Common myeloid progenitor, CD34-positive (primary cell): ENCODE measurements around the gene MAN2B2. TPM values are rescaled to one million over a fixed set of nuclear protein-coding genes. Genes with fewer than 3 reads are reported as not detected.

Experiments used
- CTCF ChIA-PET: fragments of 350-600 bp; sonication (Branson Sonifier 250); formaldehyde crosslinking; loops from one replicate; lab custom pipeline; 2021; ENCODE audit warnings: antibody characterized with exemption; lab: Charles Lee
- POLR2A ChIA-PET: fragments of 350-600 bp; sonication (Branson Sonifier 250); formaldehyde crosslinking; loops from one replicate; lab custom pipeline; 2021; ENCODE audit warnings: antibody characterized with exemption; lab: Charles Lee
- DNase-seq, 3 donors: peaks; one replicate each; pipeline versions ENCODE4 v3.0.0 to v3.0.0-alpha.2; 2013
- H3K27ac ChIP-seq, 2 experiments: 1 replicate in 1 of 2; 2 replicates in 1 of 2; pipeline ENCODE4 v1.7.0; 2013; ENCODE audit warnings: inconsistent platforms in 2 of 2, low read length in 2 of 2, mild to moderate bottlenecking in 2 of 2, low read depth in 1 of 2, moderate library complexity in 1 of 2; ENCODE audit not compliant: severe bottlenecking in 2 of 2, insufficient read depth in 1 of 2, poor library complexity in 1 of 2
- H3K27me3 ChIP-seq, 5 experiments: replicated peaks in 2 of 5; 1 replicate in 3 of 5; 2 replicates in 2 of 5; pipeline versions ENCODE4 v1.6.1 to v1.7.0; 2013; ENCODE audit warnings: low read length in 4 of 5, mild to moderate bottlenecking in 2 of 5, moderate library complexity in 2 of 5, inconsistent platforms in 1 of 5; ENCODE audit not compliant: insufficient read depth in 5 of 5, control insufficient read depth in 4 of 5
- H3K36me3 ChIP-seq, 4 experiments: 1 replicate in 2 of 4; 2 replicates in 2 of 4; pipeline versions ENCODE4 v1.6.1 to v1.7.0; 2013; ENCODE audit warnings: low read length in 3 of 4, control low read depth in 1 of 4, mild to moderate bottlenecking in 1 of 4; ENCODE audit not compliant: control insufficient read depth in 4 of 4, insufficient read depth in 4 of 4
- H3K4me1 ChIP-seq, 4 experiments: 1 replicate in 3 of 4; 2 replicates in 1 of 4; pipeline versions ENCODE4 v1.6.1 to v1.7.1; 2013; ENCODE audit warnings: low read length in 3 of 4, mild to moderate bottlenecking in 3 of 4, control low read depth in 1 of 4, inconsistent platforms in 1 of 4, moderate library complexity in 1 of 4; ENCODE audit not compliant: control insufficient read depth in 4 of 4, insufficient read depth in 4 of 4; ENCODE audit errors: control extremely low read depth in 1 of 4
- H3K4me3 ChIP-seq, 7 experiments: 1 replicate in 4 of 7; 2 replicates in 3 of 7; pipeline versions ENCODE4 v1.5.1 to v1.7.0; 2013; ENCODE audit warnings: mild to moderate bottlenecking in 7 of 7, low read length in 6 of 7, moderate library complexity in 6 of 7, inconsistent platforms in 2 of 7, low read depth in 2 of 7, control low read depth in 1 of 7; ENCODE audit not compliant: insufficient read depth in 4 of 7, control insufficient read depth in 1 of 7; ENCODE audit errors: extremely low read depth in 1 of 7
- H3K9me3 ChIP-seq, 5 experiments: 1 replicate in 4 of 5; 2 replicates in 1 of 5; pipeline versions ENCODE4 v1.6.1 to v1.7.1; 2013; ENCODE audit warnings: low read length in 4 of 5, mild to moderate bottlenecking in 2 of 5, inconsistent platforms in 1 of 5, low read depth in 1 of 5, moderate library complexity in 1 of 5; ENCODE audit not compliant: control insufficient read depth in 4 of 5, insufficient read depth in 2 of 5; ENCODE audit errors: control extremely low read depth in 1 of 5
- WGBS: methylation state at CpG from one replicate; pipeline ENCODE4 v1.1.5; 2013; ENCODE audit not compliant: insufficient coverage; 5-methylcytosine and 5-hydroxymethylcytosine counted together
- polyA plus RNA-seq: library from polyadenylated mRNA; unstranded; fragments of 120-200 nt; gene quantifications from one replicate; pipeline ENCODE4 v1.2.1, GENCODE V29; 2013

Gene MAN2B2
- polyA plus RNA-seq = 15.3 TPM

DNA sequence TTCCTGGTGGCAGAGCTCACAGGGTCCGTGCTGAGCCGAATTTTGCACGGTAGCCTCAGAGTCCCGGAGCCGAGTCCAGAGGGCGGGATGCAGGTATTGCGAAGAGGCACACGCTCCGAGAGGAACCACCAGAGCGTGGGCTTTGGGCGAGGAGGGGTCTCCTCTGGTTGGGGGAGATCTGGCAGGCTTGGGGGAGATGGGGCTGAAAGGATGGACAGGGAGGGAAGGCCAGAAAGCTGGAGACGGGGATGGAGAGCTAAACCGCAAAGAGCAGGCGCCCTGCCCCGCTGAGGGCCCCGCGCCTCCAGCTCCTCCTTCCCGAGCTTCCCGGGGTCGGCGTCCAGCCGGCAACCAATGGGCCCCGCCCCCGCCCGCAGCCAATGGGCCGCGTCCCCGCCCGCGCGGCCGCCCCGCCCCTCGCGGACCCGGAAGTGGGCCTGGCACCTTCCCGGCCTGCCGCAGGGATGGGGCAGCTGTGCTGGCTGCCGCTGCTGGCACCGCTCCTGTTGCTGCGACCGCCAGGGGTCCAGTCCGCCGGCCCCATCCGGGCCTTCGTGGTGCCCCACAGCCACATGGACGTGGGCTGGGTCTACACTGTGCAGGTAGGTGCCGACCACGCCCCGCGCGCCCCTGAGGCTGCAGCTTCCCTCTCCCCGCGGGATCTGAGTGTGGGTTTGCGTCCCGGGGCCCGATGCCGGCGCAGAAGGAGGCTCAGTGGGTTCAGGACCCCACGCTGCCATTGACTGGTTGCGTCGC lies at the start of gene MAN2B2:
Gene MAN2B2, plus strand, starts transcription at position 443 of the 756 bp plus-strand sequence. Its CDS starts 22 bp downstream, at position 465.
- Histone ChIP-seq H3K4me3 (peak within 1 kb of the TSS; percentile 25 to 92 (median 81)), H3K27me3 (peaks cover 0 to 30% (median 22%) of the 10 kb centered on the region in 5 experiments), H3K27ac (peak within 1 kb of the TSS in 1 of 2 experiments; percentile 66), H3K4me1 (peaks cover 0 to 15% (median 14%) of the 10 kb centered on the region in 4 experiments), H3K36me3 (peaks cover 2 to 27% (median 20%) of the 10 kb centered on the region in 4 experiments), H3K9me3 (peaks cover 0 to 5% (median 3%) of the 10 kb centered on the region in 5 experiments)
- ChIA-PET CTCF (no interaction called here), POLR2A (no interaction called here)
- peak; percentile 54 to 63 (median 58) for DNase-seq
- 0% methylated on average over 54 of the region's 62 CpGs for WGBS

- peaks cover 0 to 33% (median 4%) of the 10 kb centered on the region in 5 experiments for H3K27me3 ChIP-seq
- no peak overlapping the region for H3K27ac ChIP-seq
- no peaks in the 10 kb centered on the region for H3K36me3 ChIP-seq
- CTCF ChIA-PET = no interaction called here
- no peak overlapping the region for H3K4me3 ChIP-seq
- no peaks in the 10 kb centered on the region for H3K9me3 ChIP-seq
- POLR2A ChIA-PET = no interaction called here
- no peak for DNase-seq
- 95% methylated on average over 7 of the region's 9 CpGs for WGBS
- no peaks in the 10 kb centered on the region for H3K4me1 ChIP-seq
Observed at GRCh38 chr4:6525474-6525873, 49.5 kb upstream of the MAN2B2 start.

DNA sequence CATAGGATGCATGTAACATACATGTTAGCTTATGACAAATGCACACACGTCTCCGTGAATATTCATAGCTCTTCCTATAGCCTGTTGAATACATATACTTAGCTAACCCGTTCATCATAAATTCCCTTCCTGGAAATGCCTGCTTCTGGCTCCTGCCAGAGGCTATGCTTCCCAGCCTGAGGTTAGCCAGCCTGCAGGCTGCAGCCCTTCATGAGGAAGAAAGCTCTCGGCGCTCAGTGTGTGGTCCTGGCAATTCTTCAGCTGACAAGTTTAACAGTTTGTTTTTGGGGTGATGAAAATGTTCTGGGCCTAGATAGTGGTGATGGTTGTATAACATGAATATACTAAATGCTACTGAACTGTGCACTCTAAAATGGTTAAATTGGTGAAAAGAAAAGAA lies 48.8 kb upstream of the MAN2B2 start:
- POLR2A ChIA-PET = no interaction called here
- Histone ChIP-seq H3K27ac (no peak overlapping the region), H3K9me3 (no peaks in the 10 kb centered on the region), H3K4me3 (no peak overlapping the region), H3K27me3 (peaks cover 0 to 37% (median 5%) of the 10 kb centered on the region in 5 experiments), H3K36me3 (no peaks in the 10 kb centered on the region), H3K4me1 (no peaks in the 10 kb centered on the region)
- DNase-seq = no peak
- 71% methylated on average over 5 of the region's 5 CpGs for WGBS
- CTCF ChIA-PET = interaction anchor here (1.1 to 1.3 kb wide), 3 partner anchors 15 to 21 kb away, joined by 3 to 4 read pairs (median 3); no protein-coding TSS in a partner anchor

DNA sequence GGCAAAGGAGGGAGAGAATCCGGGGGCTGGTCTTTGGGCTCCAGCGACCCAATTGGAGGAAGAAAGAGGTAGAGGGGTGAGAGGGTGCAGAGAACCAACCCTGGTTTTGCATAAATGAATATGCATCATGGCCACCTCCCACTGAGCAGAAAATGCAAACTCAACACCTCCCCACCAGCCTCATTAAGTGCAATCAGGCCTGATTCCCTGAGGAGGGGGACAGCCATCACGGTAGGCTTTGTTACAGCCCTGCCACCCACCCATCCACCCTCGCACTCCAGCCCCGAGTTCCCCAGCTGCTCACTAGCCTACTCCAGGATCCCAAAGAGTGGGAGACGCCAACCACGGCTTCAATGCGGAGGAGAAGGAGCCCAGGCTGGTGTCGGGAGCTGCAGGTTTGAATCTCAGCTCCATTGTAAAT lies 48.3 kb upstream of the MAN2B2 start:
- DNase-seq = no peak
- Histone ChIP-seq H3K36me3 (no peaks in the 10 kb centered on the region), H3K27me3 (peaks cover 0 to 38% (median 6%) of the 10 kb centered on the region in 5 experiments), H3K9me3 (no peaks in the 10 kb centered on the region), H3K27ac (no peak overlapping the region), H3K4me3 (no peak overlapping the region), H3K4me1 (no peaks in the 10 kb centered on the region)
- ChIA-PET POLR2A (no interaction called here), CTCF (interaction anchor here (1.1 to 1.3 kb wide), 3 partner anchors 14 to 21 kb away, joined by 3 to 4 read pairs (median 3); no protein-coding TSS in a partner anchor)
- WGBS = 53% methylated on average over 7 of the region's 9 CpGs

DNA sequence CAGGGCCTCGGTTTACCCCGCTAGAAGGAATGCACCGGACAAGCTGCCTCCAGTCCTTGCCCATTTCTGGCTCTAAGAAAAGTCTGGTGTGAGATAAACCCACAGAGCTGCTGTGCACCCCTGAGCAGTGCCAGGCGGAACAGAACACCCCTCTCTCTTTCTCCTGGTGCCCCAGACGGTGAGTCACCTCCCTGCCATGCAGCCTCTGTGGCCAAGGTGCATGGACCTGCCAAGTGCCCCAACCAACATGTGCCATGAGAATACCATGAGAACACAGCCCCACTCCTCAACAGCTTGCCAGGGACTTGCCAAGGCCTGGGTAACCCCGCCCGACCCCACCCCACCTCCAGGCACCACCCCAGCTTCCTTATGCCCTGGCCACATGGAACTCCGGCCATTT lies 47.7 kb upstream of the MAN2B2 start:
- Histone ChIP-seq H3K4me1 (no peaks in the 10 kb centered on the region), H3K4me3 (no peak overlapping the region), H3K9me3 (no peaks in the 10 kb centered on the region), H3K27me3 (peaks cover 0 to 42% (median 11%) of the 10 kb centered on the region in 5 experiments), H3K36me3 (no peaks in the 10 kb centered on the region), H3K27ac (no peak overlapping the region)
- no peak for DNase-seq
- WGBS = 92% methylated on average over 7 of the region's 8 CpGs
- ChIA-PET CTCF (interaction anchor here (1.1 to 1.3 kb wide), 3 partner anchors 14 to 20 kb away, joined by 3 to 4 read pairs (median 3); no protein-coding TSS in a partner anchor), POLR2A (no interaction called here)

DNA sequence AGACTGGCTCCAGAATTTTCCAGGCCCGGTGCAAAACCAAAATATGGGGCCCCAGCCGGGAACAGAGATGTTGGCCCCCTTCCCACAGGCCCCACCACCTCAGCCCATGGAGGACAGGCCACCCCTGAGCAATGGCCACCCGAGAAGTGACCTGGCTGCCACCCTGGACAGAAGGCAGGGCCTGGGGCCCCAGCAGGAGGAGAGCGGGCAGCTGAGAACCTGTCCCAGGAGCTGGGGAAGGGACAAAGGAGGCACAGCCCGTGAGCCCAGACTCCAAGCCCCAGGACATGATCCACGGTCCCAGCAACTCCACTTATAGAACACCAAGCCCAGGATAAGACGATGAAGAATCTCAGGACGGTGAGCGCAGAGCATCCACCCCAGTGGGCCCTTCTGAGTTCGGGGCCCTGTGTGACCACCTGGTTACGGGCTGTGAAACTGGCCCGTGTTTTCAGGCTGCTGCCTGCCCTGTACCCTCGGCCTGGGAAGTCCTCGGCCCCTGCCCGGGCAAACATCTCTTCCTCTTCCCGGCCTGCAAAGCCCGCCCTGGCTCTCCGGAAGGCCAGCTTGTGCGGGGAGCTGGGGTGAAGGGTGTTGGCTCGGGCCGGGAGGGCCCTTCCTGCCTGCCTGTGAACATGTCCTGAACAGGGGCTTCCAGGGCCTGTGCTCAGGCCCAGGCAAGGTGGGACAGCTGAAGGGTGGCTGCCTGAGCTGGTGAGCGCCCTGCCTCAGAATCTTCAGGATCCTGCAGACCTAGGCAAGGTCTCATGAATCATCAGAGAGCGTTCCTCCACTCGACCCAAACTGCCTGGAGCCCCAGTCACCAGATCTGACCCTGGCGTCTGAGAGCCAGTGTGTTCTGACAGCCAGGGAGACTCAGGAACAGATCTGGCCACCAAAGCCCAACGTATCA lies 47.0 kb upstream of the MAN2B2 start:
- CTCF ChIA-PET = no interaction called here
- 83% methylated on average over 18 of the region's 26 CpGs for WGBS
- no peaks in the 10 kb centered on the region for H3K36me3 ChIP-seq

More for the DNA sequence above, 47.0 kb upstream of the MAN2B2 start:
- no peak overlapping the region for H3K4me3 ChIP-seq
- H3K4me1 ChIP-seq = no peaks in the 10 kb centered on the region
- H3K27me3 ChIP-seq = peaks cover 0 to 45% (median 12%) of the 10 kb centered on the region in 5 experiments
- POLR2A ChIA-PET = no interaction called here
- H3K27ac ChIP-seq = no peak overlapping the region
- DNase-seq = no peak
- H3K9me3 ChIP-seq = no peaks in the 10 kb centered on the region
